Raji (cell line): ENCODE data around the gene STX7.

Source experiments
- POLR2A ChIP-seq: IDR thresholded peaks from 2 replicates; pipeline ENCODE4 v1.6.1; 2011; ENCODE audit warnings: low read depth, low read length, control low read depth; ENCODE audit not compliant: insufficient read depth

STX7 gene

DNA sequence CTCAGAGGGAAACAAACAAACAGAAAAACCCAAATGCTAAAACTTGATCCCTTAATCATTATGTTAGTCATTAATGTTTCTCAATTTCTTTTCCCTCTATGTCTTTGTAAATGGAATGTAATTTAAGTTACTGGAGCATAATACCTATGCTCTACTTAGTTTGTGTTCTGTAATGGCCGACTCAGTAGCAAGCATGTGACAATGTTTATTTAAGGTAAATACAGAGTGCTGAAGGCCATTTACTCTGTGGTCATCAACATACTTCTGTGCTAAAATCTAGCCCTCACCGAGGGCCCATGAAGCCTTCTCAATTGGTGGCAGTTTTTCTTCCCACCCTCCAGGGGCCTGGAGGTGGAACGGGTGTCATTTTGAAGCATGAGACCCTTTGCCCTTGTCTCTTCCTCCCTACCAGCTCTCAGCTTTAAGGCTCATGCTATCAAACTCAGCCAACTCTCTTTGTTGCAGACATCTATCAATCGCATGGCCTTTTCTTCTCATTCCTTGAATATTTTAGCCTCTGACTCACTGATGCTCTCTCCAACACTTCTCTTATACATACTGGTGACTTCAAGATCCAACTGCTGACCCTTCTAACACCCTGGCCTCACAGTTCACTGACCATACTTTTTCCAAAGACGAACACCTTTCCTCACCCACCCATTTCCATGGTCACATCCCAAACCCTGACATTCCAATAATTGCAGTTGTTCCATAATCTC, 48.2 kb downstream of the STX7 start:
- TF ChIP-seq POLR2A = no peak

GRCh38 chr6:132461958-132462357, 51.0 kb downstream of the STX7 start:
- TF ChIP-seq POLR2A = no peak

DNA sequence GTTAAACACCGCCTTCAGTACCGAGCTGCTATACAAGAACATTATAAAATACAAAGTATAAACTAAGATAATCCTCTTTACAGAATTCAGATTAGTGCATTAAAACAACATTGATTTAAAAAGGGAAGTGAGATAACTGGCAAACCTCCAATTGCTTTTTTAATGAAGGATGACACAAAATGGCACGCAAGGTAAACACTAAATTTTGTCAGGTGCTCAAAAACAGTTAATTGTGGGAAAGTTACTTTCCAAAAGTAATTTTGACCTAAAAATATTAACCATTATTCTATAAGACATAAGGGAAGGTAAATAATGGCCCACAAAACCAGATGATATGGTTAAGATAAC, 53.3 kb downstream of the STX7 start:
- no peak for TF ChIP-seq POLR2A

DNA sequence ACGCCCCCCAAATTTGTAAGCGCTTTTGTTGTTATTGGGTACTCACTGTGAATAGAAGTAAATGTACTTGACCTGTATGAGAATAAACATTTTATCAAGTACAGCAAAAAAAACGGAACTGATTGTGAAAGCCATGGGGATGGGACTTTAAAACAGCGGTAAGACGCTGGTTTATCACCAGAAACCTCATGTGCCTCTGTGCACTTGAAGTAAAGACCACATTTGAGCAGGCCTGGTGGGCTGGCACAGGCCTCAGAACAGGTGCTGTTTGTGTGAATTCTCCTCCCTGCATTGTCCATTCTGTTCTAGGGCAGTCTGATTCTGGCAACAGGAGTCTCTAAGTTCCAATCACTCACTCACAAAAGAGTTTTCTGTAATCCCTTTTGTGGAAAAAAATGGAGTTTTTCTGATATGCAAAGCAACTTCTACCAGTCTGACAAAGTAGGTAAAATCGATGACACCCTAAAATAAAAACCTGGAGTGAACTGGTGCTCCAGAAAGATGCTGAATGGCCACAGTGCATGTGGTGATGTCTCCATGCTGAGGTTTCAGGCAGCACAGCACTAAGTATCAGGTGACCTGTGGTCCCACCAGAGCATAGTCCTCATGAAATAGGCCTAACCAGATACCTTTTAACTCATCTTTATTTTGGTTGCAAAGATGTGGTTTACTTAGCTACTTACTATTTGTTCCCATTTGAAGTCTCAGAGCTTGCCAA, 53.9 kb downstream of the STX7 start:
- TF ChIP-seq POLR2A = no peak

GRCh38 chr6:132456700-132457143, 56.2 kb downstream of the STX7 start:
- TF ChIP-seq POLR2A = no peak

DNA sequence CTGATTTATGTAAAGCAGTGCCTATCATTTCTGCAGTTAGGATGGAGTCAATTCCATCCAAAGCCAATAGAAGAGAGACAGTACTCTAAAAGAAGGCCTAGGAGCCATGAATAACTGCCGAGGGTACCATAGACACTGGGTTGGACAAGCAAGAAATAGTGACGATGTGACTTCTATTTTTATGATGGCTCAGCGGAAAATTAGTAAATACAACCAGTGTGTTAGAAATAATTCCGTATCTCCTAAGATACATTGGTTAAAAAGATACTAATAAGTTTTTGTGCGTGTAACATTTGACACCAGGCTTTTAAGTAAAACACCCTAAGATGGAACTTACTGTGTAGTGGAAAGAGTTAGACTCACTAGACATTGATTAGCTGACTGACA, 66.1 kb downstream of the STX7 start:
- no peak for TF ChIP-seq POLR2A

DNA sequence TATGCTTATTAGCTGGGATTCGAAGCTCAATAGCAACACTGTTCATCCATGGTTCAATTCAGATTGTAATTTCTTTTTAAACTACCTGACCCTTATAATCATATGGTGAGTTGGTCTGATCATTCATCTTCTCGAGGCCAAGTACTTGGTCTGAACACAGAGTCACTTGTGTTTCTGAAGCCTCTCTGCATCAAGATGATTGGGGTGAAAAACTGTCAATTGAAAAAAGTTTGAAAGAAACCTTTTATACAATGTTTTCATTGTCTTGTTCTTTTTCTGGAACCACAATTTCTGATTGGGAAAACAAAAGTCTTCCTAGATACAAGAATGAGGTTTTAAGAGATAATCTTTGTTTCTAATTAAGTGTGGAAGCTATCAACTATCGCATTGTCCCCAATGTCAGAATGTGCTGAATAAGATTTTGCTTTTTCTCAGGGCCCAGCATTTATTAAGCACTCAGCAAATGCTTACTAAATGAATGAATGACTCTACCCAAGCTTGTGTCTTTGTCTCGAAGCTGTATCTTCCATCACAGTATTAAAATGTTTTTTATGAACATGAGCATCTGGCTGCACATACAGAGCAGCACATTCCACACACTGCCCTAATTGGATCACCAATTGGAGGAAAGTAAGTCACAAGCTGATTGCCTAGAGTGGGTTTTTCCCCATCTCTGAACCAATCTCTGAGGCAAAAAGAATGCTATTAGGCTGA, 66.6 kb downstream of the STX7 start:
- no peak for TF ChIP-seq POLR2A

- no peak for TF ChIP-seq POLR2A
Measured at GRCh38 chr6:132445201-132445951, 67.5 kb downstream of the STX7 start.

DNA sequence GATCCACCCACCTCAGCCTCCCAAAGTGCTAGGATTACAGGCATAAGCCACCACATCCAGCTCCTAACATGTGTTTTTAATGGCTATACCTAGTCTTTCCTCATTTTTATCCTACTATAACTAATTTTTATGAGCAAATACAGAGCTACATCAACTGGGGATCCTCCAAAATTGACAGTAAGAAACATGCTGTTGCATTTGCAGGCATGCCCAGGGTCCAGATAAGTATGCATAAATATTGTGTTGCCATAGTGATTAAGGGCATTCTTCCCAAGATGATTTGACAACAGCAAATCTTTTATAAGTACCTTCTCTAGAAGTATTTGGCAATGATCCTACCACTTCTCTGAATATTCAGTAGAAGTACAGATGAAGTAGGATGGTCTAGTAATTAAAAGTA, 69.7 kb downstream of the STX7 start:
- no peak for TF ChIP-seq POLR2A

GRCh38 chr6:132430110-132430509, 82.8 kb downstream of the STX7 start:
- TF ChIP-seq POLR2A = no peak

GRCh38 chr6:132425176-132425575, 87.7 kb downstream of the STX7 start:
- TF ChIP-seq POLR2A = no peak

GRCh38 chr6:132423839-132424238, 89.1 kb downstream of the STX7 start:
- TF ChIP-seq POLR2A = no peak

DNA sequence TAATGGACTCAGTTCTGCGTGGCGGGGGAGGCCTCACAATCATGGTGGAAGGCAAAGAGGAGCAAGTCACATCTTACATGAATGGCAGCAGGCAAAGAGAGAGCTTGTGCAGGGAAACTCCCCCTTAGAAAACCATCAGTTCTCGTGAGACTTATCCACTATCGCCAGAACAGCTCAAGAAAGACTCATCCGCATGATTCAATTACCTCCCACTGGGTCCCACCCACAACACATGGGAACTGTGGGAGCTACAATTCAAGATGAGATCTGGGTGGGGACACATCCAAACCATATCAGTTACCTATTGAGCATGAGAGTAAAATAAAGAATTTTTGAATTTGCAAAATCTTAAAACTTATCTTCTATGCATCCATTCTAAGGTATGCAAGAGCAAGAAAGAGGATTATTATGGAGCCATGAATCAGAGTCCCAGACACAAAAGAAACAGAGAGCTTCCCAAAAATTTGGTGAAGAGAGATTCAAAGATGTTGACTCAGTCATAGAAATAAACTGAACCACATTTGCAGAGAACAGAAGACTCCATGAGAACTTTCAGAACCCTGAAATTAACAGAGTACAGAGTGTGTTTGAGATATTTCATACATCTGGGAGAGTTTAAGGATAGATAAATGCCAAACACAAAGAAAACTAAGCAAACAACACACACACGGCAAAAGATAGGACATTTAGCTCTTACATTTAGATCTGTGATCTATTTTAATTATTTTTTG, 94.5 kb downstream of the STX7 start:
- TF ChIP-seq POLR2A = no peak

DNA sequence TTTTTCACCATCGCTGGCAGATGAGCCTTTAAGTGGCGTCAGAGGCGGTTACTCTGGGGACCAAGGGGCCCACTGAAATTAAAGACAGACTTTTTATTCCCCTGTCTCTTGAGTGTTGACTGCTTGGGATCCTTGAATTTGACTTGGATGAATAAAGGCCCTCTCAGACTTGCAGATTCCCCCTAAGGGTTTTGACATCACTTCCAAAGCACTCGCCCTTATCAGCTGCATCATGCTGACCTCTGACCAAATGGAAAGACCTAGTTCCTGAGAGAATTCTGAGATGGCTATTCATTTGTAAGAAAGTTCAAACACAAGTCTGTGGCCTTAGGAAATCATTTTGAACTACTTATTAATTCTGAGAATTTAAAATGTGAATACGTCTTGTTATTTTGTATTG, 98.2 kb downstream of the STX7 start:
- TF ChIP-seq POLR2A = no peak

GRCh38 chr6:132414322-132414721, 98.6 kb downstream of the STX7 start:
- no peak for TF ChIP-seq POLR2A
